Neuron (in vitro differentiated cells): ENCODE results near the gene ANGPTL4.
"Not testable (repeated sequence)": the region's sequence is repeated elsewhere in the genome, so short reads cannot be mapped to it uniquely, and the experiment has no call there.

Experiments used
- H2AFZ ChIP-seq: one replicate; pipeline ENCODE4 v1.6.1; 2013; ENCODE audit warnings: low read depth, mild to moderate bottlenecking, inconsistent platforms, low read length, moderate library complexity
- H3K27me3 ChIP-seq: one replicate; pipeline ENCODE4 v1.6.1; 2013; ENCODE audit warnings: low read length; ENCODE audit not compliant: insufficient read depth
- H3K36me3 ChIP-seq: one replicate; pipeline ENCODE4 v1.6.1; 2013; ENCODE audit warnings: low read length; ENCODE audit not compliant: insufficient read depth
- H3K4me1 ChIP-seq: one replicate; pipeline ENCODE4 v1.6.1; 2013; ENCODE audit warnings: low read length; ENCODE audit not compliant: insufficient read depth
- H3K4me3 ChIP-seq: 2 replicates; pipeline ENCODE4 v1.5.1; 2013; ENCODE audit warnings: mild to moderate bottlenecking, low read length, moderate library complexity
- H3K9me3 ChIP-seq: one replicate; pipeline ENCODE4 v1.6.1; 2013; ENCODE audit warnings: low read length

ANGPTL4 gene

DNA sequence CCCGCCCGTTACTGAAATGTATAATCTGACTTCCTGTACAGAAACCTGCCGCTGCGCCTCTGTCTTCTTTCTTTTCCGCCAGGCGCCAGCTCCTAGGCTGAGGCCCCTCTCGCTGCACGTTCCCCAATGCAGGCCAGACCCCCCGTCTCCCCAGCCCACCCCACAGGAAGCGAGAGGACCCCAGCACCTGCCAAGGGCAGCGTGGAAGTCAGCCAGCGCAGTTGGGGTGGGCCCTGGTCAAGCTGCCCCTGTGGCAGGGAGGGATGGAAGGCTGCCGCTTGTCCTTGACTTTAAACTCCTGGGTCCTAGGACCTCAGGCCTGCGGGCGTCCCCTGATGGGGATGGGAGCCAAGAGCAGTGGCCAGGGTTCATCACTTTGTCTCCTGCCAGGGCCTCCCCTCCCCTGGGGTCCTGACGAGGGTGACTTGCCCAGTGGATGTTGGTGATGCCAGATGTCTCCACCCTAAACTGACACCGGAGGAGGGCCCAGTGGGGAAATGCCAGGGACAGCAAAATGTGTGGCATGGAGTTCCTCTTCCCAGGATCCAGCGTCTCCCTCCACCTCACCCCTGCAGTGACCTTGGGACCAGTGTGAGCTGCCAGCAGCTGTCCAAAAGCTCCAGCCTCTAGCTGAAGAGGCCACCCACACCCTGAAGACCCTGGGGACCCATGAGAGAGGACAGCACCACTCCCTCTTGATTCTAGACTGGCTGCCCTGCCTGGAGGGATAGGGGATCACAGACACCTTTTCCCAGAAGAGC lies 40.6 kb downstream of the ANGPTL4 start:
- no peaks in the 10 kb centered on the region for H3K4me1 ChIP-seq
- H3K9me3 ChIP-seq: no peaks in the 10 kb centered on the region
- H3K4me3 ChIP-seq: no peak overlapping the region
- H3K36me3 ChIP-seq: peaks cover 41% of the 10 kb centered on the region
- H3K27me3 ChIP-seq: no peaks in the 10 kb centered on the region
- no peak overlapping the region for H2AFZ ChIP-seq

DNA sequence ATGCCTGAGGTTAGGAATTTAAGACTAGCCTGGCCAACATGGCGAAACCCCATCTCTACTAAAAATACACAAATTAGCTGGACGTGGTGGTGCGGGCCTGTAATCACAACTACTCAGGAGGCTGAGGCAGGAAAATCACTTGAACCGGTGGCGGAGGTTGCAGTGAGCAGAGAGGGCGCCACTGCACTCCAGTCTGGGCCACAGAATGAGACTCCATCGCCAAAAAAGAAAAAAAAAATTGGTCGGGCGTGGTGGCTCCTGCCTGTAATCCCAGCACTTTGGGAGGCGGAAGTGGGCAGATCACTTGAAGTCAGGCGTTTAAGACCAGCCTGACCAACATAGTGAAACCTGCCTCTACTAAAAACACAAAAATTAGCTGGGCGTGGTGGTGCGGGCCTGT lies 46.8 kb downstream of the ANGPTL4 start:
- not testable (repeated sequence) for H2AFZ ChIP-seq, H3K9me3 ChIP-seq, H3K4me1 ChIP-seq, H3K27me3 ChIP-seq, H3K4me3 ChIP-seq, H3K36me3 ChIP-seq

DNA sequence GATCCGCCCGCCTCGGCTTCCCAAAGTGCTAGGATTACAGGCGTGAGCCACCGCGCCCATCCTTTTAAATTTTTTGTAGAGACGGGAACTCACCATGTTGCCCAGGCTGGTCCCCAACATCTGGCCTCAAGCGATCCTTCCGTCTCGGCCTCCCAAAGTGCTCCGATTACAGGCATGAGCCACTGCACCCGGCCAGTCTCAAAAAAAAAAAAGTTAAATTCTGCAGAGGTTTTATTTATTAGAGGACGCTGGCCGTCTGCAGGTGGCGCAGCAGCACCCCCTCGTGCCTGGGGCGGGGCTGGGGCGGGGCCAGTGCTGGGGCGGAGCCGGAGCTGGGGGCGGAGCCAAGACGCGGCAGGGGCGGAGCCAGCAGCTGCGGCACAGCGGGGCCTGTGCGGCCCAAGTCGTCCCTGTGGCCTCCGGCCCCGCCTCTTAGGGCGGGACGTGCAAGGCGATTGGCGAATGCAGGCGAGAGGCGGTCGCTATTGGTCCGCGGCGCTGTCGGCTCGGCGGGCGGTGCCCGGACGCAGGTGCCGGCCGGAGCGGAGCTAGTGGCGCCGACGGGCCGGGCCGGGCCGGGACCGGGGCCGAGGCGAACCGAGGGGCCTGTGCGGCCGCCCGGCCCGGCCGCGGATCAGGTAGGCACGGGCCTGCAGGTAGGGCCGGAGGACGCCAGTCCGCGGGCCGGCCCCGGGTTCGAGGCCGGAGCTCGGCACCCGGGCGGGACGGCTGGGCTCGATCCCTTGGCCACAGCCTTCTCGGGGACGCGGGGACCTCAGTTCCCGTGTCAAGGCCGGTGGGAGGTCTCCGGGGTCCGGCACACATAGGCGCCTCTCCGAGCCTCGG lies 49.1 kb downstream of the ANGPTL4 start, which contains the start of gene MARCHF2:
TSS of gene MARCHF2 (plus strand) at position 523 of the 846 bp plus-strand sequence. CDS start 8,536 bp downstream, outside the sequence.
- Histone ChIP-seq H3K27me3 (no peaks in the 10 kb centered on the region), H3K36me3 (no peaks in the 10 kb centered on the region)

DNA sequence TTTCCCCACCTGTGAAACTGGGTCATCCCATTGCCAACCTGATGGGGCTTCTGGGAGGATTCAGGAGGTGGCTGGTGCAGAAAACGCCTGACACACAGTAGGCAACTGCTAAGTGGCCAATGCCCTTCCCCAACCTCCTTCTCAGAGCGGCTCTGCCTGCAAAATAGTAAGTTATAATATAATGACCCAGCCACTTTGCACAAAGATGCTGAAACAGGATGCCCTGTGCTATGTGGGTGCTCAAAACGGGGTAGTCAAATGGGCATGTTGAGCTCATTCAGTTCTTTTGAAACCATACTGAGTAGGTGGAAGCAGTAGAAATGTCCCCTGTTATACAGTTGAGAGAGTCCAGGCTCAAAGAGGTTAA lies 49.7 kb downstream of the ANGPTL4 start:
- Histone ChIP-seq H2AFZ (peak overlapping the region; percentile 27), H3K27me3 (no peaks in the 10 kb centered on the region), H3K9me3 (no peaks in the 10 kb centered on the region), H3K4me3 (peak overlapping the region; percentile 63), H3K36me3 (no peaks in the 10 kb centered on the region), H3K4me1 (peaks cover 2% of the 10 kb centered on the region)

More for the DNA sequence above, 49.1 kb downstream of the ANGPTL4 start, which contains the start of gene MARCHF2:
- Histone ChIP-seq H3K4me3 (peak within 1 kb of the TSS; percentile 63), H3K9me3 (no peaks in the 10 kb centered on the region), H3K4me1 (peaks cover 2% of the 10 kb centered on the region), H2AFZ (peak within 1 kb of the TSS; percentile 27)

DNA sequence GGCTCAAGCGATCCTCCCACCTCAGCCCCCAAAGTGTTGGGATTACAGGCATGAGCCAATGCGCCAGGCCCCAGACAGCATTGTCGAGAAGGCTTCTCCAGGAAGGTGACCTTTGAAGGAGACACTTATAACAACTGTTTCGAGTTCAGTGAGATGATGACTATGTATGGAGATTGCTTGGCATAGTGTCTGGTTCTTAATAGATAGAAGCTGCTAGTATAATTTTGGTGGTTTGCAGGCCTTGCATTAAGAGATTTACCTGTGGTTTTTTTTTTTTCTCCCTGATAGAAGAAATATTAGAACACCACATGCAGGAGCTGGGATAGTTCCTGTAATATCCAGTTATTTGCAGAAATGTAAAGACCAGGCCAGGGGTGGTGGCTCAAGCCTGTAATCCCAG lies 52.8 kb downstream of the ANGPTL4 start:
- H3K27me3 ChIP-seq: no peaks in the 10 kb centered on the region
- H3K4me3 ChIP-seq: no peak overlapping the region
- H3K9me3 ChIP-seq: no peaks in the 10 kb centered on the region
- peaks cover 2% of the 10 kb centered on the region for H3K4me1 ChIP-seq
- peaks cover 3% of the 10 kb centered on the region for H3K36me3 ChIP-seq
- H2AFZ ChIP-seq: no peak overlapping the region

DNA sequence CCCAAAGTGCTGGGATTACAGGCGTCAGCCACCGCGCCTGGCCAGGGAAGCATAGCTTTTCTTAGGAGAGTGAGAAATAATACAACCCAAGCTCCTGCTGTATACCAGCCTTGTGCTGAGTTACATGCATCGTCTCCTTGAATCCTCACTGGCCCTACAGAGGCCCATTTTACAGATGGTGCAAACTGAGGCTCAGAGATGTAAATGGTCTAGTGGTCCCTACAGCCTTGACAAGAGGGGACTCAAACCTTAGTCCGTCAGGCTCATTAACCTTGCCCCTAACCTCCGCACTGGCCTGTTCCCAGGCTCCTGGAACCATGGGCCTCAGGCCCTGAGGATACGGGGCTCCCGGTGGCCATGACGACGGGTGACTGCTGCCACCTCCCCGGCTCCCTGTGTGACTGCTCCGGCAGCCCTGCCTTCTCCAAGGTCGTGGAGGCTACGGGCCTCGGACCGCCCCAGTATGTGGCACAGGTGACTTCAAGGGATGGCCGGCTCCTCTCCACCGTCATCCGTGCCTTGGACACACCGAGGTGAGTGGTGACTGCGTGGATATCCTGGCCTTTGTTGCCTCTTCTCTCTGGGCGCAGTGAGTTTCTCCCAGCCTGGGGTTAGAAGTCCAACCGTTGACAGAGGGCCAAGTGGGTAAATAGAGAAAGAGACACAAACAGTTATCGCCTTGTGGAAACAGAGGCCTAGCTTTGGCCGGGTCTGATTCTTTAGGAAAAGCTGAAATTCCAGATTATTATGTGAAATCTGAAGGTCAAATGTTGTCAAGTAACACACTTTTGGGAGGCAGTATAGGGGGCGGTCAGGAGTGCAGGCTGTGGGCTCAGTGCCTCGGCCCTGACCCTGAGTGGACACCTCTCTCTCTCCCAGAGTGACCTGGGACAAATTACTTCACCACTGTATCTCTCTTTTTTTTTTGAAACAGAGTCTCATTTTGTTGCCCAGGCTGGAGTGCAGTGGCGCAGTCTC lies 57.8 kb downstream of the ANGPTL4 start:
- no peak overlapping the region for H3K4me3 ChIP-seq
- H3K4me1 ChIP-seq: peaks cover 10% of the 10 kb centered on the region
- H3K9me3 ChIP-seq: no peaks in the 10 kb centered on the region
- peaks cover 9% of the 10 kb centered on the region for H3K36me3 ChIP-seq
- no peaks in the 10 kb centered on the region for H3K27me3 ChIP-seq
- no peak overlapping the region for H2AFZ ChIP-seq

DNA sequence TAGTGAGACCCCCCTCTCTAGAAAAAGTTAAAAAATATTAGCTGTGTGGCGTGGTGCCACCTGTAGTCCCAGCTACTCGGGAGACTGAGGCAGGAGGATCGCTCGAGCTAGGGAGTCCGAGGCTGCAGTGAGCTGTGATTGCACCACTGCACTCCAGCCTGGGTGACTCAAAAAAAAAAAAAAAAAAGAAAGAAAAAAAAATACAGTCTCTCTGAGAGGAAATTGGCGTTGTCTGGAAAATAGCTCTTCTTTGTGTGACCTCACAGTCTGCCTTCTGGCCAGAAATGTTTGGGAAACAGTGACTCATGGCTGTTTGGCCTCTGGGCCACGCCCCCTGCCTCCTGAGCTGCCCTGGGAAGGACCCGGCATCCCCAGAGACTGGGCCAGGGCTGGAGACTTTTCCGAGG lies 59.9 kb downstream of the ANGPTL4 start:
- Histone ChIP-seq H3K9me3 (no peaks in the 10 kb centered on the region), H3K4me1 (peaks cover 10% of the 10 kb centered on the region), H3K4me3 (no peak overlapping the region), H3K27me3 (no peaks in the 10 kb centered on the region), H2AFZ (no peak overlapping the region), H3K36me3 (peaks cover 9% of the 10 kb centered on the region)
